Activated CD8-positive, alpha-beta T cell treated with anti-CD3 and anti-CD28 coated beads for 36 hours (primary cell): Measurements from ENCODE around the gene TMC4. TPM values are rescaled to one million over a fixed set of nuclear protein-coding genes. Genes with fewer than 3 reads are reported as not detected.
"Not testable (repeated sequence)": the region's sequence is repeated elsewhere in the genome, so short reads cannot be mapped to it uniquely, and the experiment has no call there.

Experiments used
- ATAC-seq: fragments of 200-7000 bp; cut with Tn5 transposase; one replicate; pipeline ENCODE4 v1.10.0; 2021; ENCODE audit warnings: mild to moderate bottlenecking, moderate library complexity
- CTCF ChIA-PET: fragments of 350-600 bp; sonication (Branson Sonifier 250); formaldehyde crosslinking; loops from one replicate; lab custom pipeline; 2021; ENCODE audit warnings: antibody characterized with exemption; lab: Charles Lee
- POLR2A ChIA-PET: fragments of 350-600 bp; sonication (Branson Sonifier 250); formaldehyde crosslinking; loops from one replicate; lab custom pipeline; 2021; ENCODE audit warnings: antibody characterized with exemption; lab: Charles Lee
- DNase-seq: peaks from one replicate; pipeline ENCODE4 v3.0.0-alpha.2; 2020
- H3K27ac Mint-ChIP-seq: one replicate; pipeline ENCODE4 v1.8.0; 2021; ENCODE audit warnings: mild to moderate bottlenecking, mixed read lengths
- H3K27me3 Mint-ChIP-seq: one replicate; pipeline ENCODE4 v1.8.0; 2021; ENCODE audit warnings: mixed read lengths
- H3K36me3 Mint-ChIP-seq: one replicate; pipeline ENCODE4 v1.8.0; 2021; ENCODE audit warnings: low read depth, mixed read lengths
- H3K4me1 Mint-ChIP-seq: one replicate; pipeline ENCODE4 v1.8.0; 2021; ENCODE audit warnings: low read depth, mixed read lengths
- H3K4me3 Mint-ChIP-seq: one replicate; pipeline ENCODE4 v1.8.0; 2021; ENCODE audit warnings: mild to moderate bottlenecking, moderate library complexity, mixed read lengths
- H3K9me3 Mint-ChIP-seq: one replicate; pipeline ENCODE4 v1.8.0; 2021; ENCODE audit warnings: mixed read lengths
- intact Hi-C: fragments of 100-400 bp; cut with micrococcal nuclease; formaldehyde crosslinking; loops from one replicate; pipeline ENCODE4 v1.10.0; 2022
- total RNA-seq, 2 experiments: library from RNA; stranded (reverse); gene quantifications; one replicate each; pipeline ENCODE4 v1.2.3, GENCODE V29; 2021
- TF ChIP-seq, protein P1 (sequence below): fragments of 200-600 bp; IDR thresholded peaks from one replicate; pipeline ENCODE4 v1.8.0; 2022; ENCODE audit warnings: antibody characterized with exemption, mild to moderate bottlenecking

The TMC4 gene
- total RNA-seq: under 1 TPM in 1 of 2 experiments, not detected in 1; 0.54 TPM

DNA sequence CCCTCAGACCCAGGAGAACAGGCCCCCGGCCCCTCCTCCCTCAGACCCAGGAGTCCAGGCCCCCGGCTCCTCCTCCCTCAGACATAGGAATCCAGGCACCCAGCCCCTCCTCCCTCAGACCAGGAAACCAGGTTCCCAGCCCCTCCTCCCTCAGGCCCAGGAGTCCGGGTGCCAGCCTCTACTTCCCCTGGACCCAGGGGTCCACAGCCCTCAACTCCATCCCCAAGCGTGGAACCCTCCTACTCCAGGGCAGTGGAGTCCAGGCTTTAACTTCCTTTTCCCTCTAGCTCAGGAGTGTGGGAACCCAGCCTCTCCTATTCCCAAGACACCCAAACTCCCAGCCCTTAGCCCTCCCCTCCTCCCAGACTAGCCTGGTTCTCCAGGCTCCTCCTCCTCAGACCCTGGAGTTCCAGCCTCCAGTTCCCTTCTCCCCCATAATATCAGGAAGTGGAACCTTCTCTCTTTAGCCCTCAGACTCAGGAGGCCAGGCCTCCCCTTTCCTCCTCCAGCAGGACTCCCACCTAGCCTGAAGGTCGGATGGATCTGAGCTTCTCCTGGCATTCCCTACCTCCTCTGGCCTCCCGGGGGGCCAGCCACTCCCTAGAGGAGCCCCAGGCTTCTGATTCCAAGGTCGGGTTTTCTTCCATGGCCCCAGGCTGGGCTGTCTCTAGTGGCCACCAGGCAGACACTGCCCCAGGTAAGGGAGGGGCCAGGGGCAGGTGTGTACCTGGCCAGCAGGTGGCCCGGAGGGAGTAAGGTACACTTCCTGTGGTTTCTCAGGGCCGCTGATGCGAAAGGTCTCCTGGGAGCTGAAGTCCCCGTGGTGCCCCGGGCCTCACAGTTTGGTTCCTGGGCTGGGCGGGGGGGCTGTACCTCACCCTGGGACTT, at the start of gene TMC4:
Gene TMC4, minus strand, starts transcription at position 690 of the 888 bp plus-strand sequence. Its CDS starts 43 bp downstream, at position 647.
- DNase-seq (peak; percentile 22), ATAC-seq (no peak)
- intact Hi-C loops: no loop called here
- Mint-ChIP-seq H3K27ac (no peak within 1 kb of the TSS), H3K4me3 (no peak within 1 kb of the TSS), H3K27me3 (no peaks in the 10 kb centered on the region), H3K36me3 (peaks cover 4% of the 10 kb centered on the region), H3K4me1 (peaks cover 3% of the 10 kb centered on the region), H3K9me3 (no peaks in the 10 kb centered on the region)
- TF ChIP-seq, protein P1, sequence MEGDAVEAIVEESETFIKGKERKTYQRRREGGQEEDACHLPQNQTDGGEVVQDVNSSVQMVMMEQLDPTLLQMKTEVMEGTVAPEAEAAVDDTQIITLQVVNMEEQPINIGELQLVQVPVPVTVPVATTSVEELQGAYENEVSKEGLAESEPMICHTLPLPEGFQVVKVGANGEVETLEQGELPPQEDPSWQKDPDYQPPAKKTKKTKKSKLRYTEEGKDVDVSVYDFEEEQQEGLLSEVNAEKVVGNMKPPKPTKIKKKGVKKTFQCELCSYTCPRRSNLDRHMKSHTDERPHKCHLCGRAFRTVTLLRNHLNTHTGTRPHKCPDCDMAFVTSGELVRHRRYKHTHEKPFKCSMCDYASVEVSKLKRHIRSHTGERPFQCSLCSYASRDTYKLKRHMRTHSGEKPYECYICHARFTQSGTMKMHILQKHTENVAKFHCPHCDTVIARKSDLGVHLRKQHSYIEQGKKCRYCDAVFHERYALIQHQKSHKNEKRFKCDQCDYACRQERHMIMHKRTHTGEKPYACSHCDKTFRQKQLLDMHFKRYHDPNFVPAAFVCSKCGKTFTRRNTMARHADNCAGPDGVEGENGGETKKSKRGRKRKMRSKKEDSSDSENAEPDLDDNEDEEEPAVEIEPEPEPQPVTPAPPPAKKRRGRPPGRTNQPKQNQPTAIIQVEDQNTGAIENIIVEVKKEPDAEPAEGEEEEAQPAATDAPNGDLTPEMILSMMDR: no peak
- ChIA-PET POLR2A (interaction anchor here (1.2 to 2.6 kb wide), 5 partner anchors 9 to 33 kb away, joined by 3 to 7 read pairs (median 4); partner anchors contain the start of gene LENG1), CTCF (interaction anchor here (0.9 kb wide), 1 partner anchor 93 kb away, joined by 3 read pairs; no protein-coding TSS in a partner anchor)

DNA sequence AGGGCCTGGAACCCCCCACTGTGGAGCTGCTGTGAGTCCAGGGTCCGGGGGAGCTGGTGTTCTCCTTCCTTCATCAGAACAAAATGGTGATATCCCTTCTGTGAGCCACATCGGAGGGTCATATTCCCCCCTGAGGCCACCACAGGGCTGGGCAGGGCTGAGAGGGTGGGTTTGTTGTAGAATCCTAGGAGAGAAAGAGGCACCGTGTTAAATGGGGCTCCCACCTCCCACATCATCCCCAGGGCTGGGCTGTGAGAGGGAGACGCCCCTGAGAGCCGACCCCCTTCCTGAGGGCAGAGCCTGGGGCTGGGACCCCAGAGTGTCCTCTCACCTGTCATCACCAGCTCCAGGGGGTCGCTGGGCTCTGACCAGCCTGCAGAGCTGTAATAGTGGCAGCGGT, 49.0 kb upstream of the TMC4 start:
- DNase-seq, H3K27me3 Mint-ChIP-seq, ATAC-seq, H3K27ac Mint-ChIP-seq, H3K9me3 Mint-ChIP-seq, H3K4me3 Mint-ChIP-seq, CTCF ChIA-PET, H3K36me3 Mint-ChIP-seq, H3K4me1 Mint-ChIP-seq, intact Hi-C loops: not testable (repeated sequence)
- POLR2A ChIA-PET: interaction anchor here (1.2 kb wide), 1 partner anchor 14 kb away, joined by 3 read pairs; no protein-coding TSS in a partner anchor

DNA sequence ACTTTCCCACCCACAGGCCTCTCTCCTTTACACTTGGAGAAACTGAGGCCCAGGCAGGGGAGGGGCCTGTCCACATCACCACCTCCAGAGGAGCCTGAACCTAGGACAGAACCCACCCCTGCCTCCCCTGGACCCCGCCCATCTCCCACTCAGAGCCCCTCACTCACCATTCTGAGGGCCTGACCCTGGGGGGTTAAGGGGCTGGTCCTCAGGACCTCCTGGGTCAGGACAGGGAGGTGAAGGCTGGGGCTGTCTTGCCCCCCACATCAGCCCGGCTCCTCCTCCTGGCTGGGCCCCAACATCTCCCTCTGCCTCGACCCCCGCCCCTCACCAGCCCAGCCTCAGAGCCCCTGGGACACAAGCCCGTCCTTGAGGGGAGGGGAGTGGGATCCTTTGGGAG, 46.7 kb upstream of the TMC4 start:
- H3K9me3 Mint-ChIP-seq, DNase-seq, intact Hi-C loops, ATAC-seq, H3K27ac Mint-ChIP-seq, H3K27me3 Mint-ChIP-seq, POLR2A ChIA-PET, H3K4me1 Mint-ChIP-seq, H3K4me3 Mint-ChIP-seq, H3K36me3 Mint-ChIP-seq, CTCF ChIA-PET: not testable (repeated sequence)

DNA sequence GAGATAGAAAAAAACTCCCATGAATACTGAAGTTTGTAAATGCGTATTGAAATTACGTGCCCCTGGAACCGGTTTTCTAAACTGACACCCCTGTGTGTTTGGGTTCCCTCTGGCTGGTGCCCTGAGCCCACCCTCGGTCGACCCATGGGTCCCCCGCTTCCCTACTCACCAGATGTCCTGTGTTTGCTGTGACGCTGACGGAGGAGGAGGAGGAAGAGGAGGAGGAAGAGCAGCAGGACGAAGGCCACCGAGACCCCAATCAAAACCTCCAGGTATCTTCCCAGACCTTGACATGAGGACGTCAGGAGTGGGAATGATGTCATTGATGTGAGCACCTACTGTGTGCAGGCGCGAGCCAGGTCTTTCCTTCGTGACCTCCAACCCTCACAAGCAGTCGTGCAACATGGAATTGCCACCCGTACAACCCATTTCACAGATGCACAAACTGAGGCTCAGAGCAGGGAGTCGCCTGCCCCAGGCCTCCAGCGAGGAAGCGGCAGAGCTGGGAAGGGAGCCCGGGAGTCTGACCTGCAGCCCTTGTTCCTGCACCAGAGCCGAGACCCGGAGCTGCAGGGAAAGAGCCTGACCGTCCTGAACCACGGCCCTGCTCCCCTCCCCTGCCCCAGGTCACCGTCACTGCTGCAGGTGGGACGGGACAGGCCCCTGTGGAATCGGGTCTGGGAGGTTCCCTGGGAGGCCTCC, 46.2 kb upstream of the TMC4 start:
- Mint-ChIP-seq H3K27ac (no peak overlapping the region), H3K4me1 (no peaks in the 10 kb centered on the region), H3K4me3 (no peak overlapping the region), H3K9me3 (peaks cover 1% of the 10 kb centered on the region), H3K27me3 (peaks cover 6% of the 10 kb centered on the region), H3K36me3 (peaks cover 8% of the 10 kb centered on the region)
- ChIA-PET POLR2A (no interaction called here), CTCF (no interaction called here)
- DNase-seq (no peak), ATAC-seq (no peak)
- TF ChIP-seq, protein P1: no peak
- intact Hi-C loops: no loop called here

GRCh38 chr19:54218259-54218658, 45.3 kb upstream of the TMC4 start:
- intact Hi-C loops: no loop called here
- TF ChIP-seq, protein P1: no peak
- Mint-ChIP-seq H3K36me3 (peaks cover 10% of the 10 kb centered on the region), H3K27ac (no peak overlapping the region), H3K27me3 (peaks cover 2% of the 10 kb centered on the region), H3K9me3 (peaks cover 1% of the 10 kb centered on the region), H3K4me3 (no peak overlapping the region), H3K4me1 (no peaks in the 10 kb centered on the region)
- no peak for DNase-seq
- ChIA-PET POLR2A (interaction anchor here (0.7 kb wide), 1 partner anchor 19 kb away, joined by 3 read pairs; no protein-coding TSS in a partner anchor), CTCF (interaction anchor here (2.1 kb wide), 1 partner anchor 48 kb away, joined by 5 read pairs; no protein-coding TSS in a partner anchor)
- no peak for ATAC-seq

- H3K9me3 Mint-ChIP-seq, H3K4me1 Mint-ChIP-seq, H3K27me3 Mint-ChIP-seq, ATAC-seq, DNase-seq, intact Hi-C loops, H3K27ac Mint-ChIP-seq, H3K4me3 Mint-ChIP-seq: not testable (repeated sequence)
- CTCF ChIA-PET: interaction anchor here (2.1 kb wide), 1 partner anchor 48 kb away, joined by 5 read pairs; no protein-coding TSS in a partner anchor
- POLR2A ChIA-PET: interaction anchor here (0.7 kb wide), 1 partner anchor 19 kb away, joined by 3 read pairs; no protein-coding TSS in a partner anchor
- H3K36me3 Mint-ChIP-seq: peaks cover 14% of the 10 kb centered on the region
Observed at GRCh38 chr19:54217517-54218247, 44.7 kb upstream of the TMC4 start.
